GM12892 (cell line): ENCODE results near the gene LMX1B.

Source experiments
- POLR2A ChIP-seq: IDR thresholded peaks from 2 replicates; pipeline ENCODE4 v1.6.1; 2011; ENCODE audit warnings: low read depth, low read length, control low read depth
- POLR2AphosphoS5 ChIP-seq: IDR thresholded peaks from 2 replicates; pipeline ENCODE4 v1.6.1; 2011; ENCODE audit warnings: low read depth, low read length, control low read depth
- TAF1 ChIP-seq: IDR thresholded peaks from 2 replicates; pipeline ENCODE4 v1.6.1; 2011; ENCODE audit warnings: low read depth, mild to moderate bottlenecking, control low read depth, low read length, borderline replicate concordance

- TF ChIP-seq POLR2A (no peak), POLR2AphosphoS5 (no peak), TAF1 (no peak)
Measured at GRCh38 chr9:126720661-126721563, 107.2 kb downstream of the LMX1B start.
